ENCODE measurements around the gene ORAI2.
A peak's percentile ranks its signal among the peaks of the same experiment; 100 is the strongest.

Gene ORAI2

GRCh38 chr7:102427019-102427405 is 6.4 kb upstream of the ORAI2 start:
- H3K27me3 ChIP-seq (ENCODE audit: insufficient read depth, low read length): no peaks in the 10 kb centered on the region
- no peak overlapping the region for H2AFZ ChIP-seq (ENCODE audit: low read length, unreplicated experiment)
- no peaks in the 10 kb centered on the region for H3K4me1 ChIP-seq (ENCODE audit: control insufficient read depth, insufficient read depth, low read length, unreplicated experiment)
- H3K27ac ChIP-seq (ENCODE audit: low read depth, low read length): no peak overlapping the region
- H3K79me2 ChIP-seq (ENCODE audit: control insufficient read depth, insufficient read depth, low read length, unreplicated experiment): no peaks in the 10 kb centered on the region
- H3K4me3 ChIP-seq (ENCODE audit: low read depth, low read length): no peak overlapping the region
- peaks cover 6% of the 10 kb centered on the region; the same call in 1 of the 2 replicates for H3K36me3 ChIP-seq (ENCODE audit: insufficient read depth, low read length)

- Histone ChIP-seq H3K27ac (ENCODE audit: low read depth, low read length) (no peak overlapping the region), H2AFZ (ENCODE audit: low read length, unreplicated experiment) (no peak overlapping the region)
These were observed 4.1 kb upstream of the ORAI2 start for GRCh38 chr7:102429141-102429899.

DNA sequence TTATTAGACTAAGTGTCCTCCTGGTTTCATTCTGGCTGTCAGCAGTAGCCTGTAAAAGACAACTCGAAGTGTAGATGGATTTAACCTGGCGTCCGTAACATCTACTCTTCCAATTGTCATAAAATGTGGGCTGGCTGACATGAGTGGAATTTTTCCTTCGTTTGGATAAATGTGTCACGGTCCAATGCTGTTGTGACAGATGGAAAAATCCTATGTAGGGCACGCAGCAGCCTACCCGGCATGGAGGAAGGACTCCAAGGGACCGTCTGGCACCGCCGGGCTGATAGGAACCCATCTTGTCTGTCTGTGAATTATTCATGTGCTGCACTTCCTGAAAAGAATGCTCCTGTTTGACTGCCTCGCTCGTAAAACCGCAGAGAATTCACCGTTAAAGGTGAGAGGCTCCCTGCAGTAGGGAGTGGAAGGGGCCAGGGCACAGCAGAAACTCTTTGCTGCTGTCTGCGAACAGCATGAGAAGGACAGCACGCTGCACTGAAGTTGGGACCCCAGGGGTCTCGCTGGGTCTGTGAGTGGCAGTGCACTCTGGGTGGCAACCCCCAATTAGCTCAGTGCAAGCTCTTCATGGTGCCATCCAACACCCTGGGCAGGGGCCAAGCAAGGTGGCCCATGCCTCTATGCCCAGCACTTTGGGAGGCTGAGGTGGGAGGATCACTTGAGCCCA is 1.6 kb upstream of the ORAI2 start:
- H3K27ac ChIP-seq (ENCODE audit: low read depth, low read length): no peak overlapping the region

More at GRCh38 chr7:102429141-102429899, 4.1 kb upstream of the ORAI2 start:
- H3K36me3 ChIP-seq (ENCODE audit: insufficient read depth, low read length): peaks cover 6% of the 10 kb centered on the region; the same call in 1 of the 2 replicates
- no peak overlapping the region for H3K4me3 ChIP-seq (ENCODE audit: low read depth, low read length)
- peaks cover 4% of the 10 kb centered on the region for H3K79me2 ChIP-seq (ENCODE audit: control insufficient read depth, insufficient read depth, low read length, unreplicated experiment)
- H3K27me3 ChIP-seq (ENCODE audit: insufficient read depth, low read length): no peaks in the 10 kb centered on the region
- peaks cover 6% of the 10 kb centered on the region for H3K4me1 ChIP-seq (ENCODE audit: control insufficient read depth, insufficient read depth, low read length, unreplicated experiment)

DNA sequence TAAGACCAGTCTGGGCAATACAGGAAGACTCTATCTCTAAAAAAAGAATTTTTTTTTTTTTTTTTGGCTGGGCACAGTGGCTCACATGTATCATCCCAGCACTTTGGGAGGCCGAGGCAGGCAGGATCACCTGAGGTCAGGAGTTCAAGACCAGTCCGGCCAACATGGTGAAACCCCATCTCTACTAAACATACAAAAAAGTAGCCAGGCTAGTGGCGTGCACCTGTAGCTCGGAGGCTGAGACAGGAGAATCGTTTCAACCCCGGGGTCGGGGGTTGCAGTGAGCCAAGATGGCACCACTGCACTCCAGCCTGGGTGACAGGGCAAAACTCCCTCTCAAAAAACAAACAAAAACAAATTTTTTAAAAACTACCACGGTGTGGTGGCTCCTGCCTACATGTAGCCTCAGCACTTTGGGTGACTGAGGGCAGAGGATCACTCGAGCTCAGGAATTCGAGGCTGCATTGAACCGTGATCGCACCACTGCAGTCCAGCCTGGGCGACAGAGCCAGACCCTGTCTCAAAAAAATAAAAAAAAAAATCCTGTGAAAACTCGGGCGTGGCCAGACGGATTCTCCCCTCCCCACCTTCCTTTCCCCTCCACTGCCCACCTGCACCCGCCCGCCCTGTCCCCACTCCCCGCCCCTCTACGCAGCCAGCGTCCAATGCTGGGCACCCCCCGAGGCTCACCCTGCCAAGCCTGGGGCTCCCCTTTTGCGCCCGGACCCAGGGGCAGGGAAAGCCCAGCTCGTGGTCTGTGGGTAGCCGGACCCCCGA is 745 bp upstream of the ORAI2 start:
- H3K79me2 ChIP-seq (ENCODE audit: control insufficient read depth, insufficient read depth, low read length, unreplicated experiment): peaks cover 14% of the 10 kb centered on the region
- H3K27ac ChIP-seq (ENCODE audit: low read depth, low read length): no peak overlapping the region
- H3K36me3 ChIP-seq (ENCODE audit: insufficient read depth, low read length): no peaks in the 10 kb centered on the region
- H2AFZ ChIP-seq (ENCODE audit: low read length, unreplicated experiment): peak overlapping the region; percentile 96
- no peaks in the 10 kb centered on the region for H3K27me3 ChIP-seq (ENCODE audit: insufficient read depth, low read length)
- H3K4me1 ChIP-seq (ENCODE audit: control insufficient read depth, insufficient read depth, low read length, unreplicated experiment): peaks cover 14% of the 10 kb centered on the region
- peak overlapping the region; percentile 97 for H3K4me3 ChIP-seq (ENCODE audit: low read depth, low read length)

More for the DNA sequence above, 1.6 kb upstream of the ORAI2 start:
- H3K4me1 ChIP-seq (ENCODE audit: control insufficient read depth, insufficient read depth, low read length, unreplicated experiment): peaks cover 14% of the 10 kb centered on the region
- no peak overlapping the region for H2AFZ ChIP-seq (ENCODE audit: low read length, unreplicated experiment)
- no peak overlapping the region for H3K4me3 ChIP-seq (ENCODE audit: low read depth, low read length)
- peaks cover 14% of the 10 kb centered on the region for H3K79me2 ChIP-seq (ENCODE audit: control insufficient read depth, insufficient read depth, low read length, unreplicated experiment)
- H3K27me3 ChIP-seq (ENCODE audit: insufficient read depth, low read length): no peaks in the 10 kb centered on the region
- H3K36me3 ChIP-seq (ENCODE audit: insufficient read depth, low read length): no peaks in the 10 kb centered on the region

DNA sequence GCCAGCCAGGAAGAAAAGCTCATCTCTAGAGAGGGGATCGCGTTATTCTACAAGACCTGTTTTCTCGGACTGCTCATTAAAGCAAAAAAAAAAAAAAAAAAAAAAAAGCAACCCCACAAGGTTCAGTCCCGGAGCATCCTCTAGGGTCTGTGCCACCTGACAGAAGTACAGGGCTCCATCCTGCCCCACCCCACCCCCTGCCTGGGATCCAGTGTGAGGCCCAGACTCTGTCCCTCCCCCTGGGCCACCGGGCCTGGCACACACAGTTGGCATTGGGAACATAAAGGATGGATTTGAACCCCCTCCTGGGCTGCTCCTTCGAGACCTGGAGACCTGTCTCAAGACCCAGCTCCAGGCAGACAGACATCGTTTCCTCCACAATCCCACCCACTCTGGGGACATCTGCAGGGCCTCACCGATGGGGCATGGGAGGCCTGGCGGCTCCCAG is 688 bp downstream of the ORAI2 start:
- H2AFZ ChIP-seq (ENCODE audit: low read length, unreplicated experiment): peak overlapping the region; percentile 96
- H3K36me3 ChIP-seq (ENCODE audit: insufficient read depth, low read length): no peaks in the 10 kb centered on the region
- peak overlapping the region; percentile 97 for H3K4me3 ChIP-seq (ENCODE audit: low read depth, low read length)
- H3K79me2 ChIP-seq (ENCODE audit: control insufficient read depth, insufficient read depth, low read length, unreplicated experiment): peaks cover 14% of the 10 kb centered on the region
- peaks cover 14% of the 10 kb centered on the region for H3K4me1 ChIP-seq (ENCODE audit: control insufficient read depth, insufficient read depth, low read length, unreplicated experiment)
- no peak overlapping the region for H3K27ac ChIP-seq (ENCODE audit: low read depth, low read length)
- H3K27me3 ChIP-seq (ENCODE audit: insufficient read depth, low read length): no peaks in the 10 kb centered on the region

- Histone ChIP-seq H3K27ac (ENCODE audit: low read depth, low read length) (no peak overlapping the region), H2AFZ (ENCODE audit: low read length, unreplicated experiment) (no peak overlapping the region), H3K4me3 (ENCODE audit: low read depth, low read length) (no peak overlapping the region), H3K79me2 (ENCODE audit: control insufficient read depth, insufficient read depth, low read length, unreplicated experiment) (peaks cover 14% of the 10 kb centered on the region), H3K4me1 (ENCODE audit: control insufficient read depth, insufficient read depth, low read length, unreplicated experiment) (peaks cover 26% of the 10 kb centered on the region), H3K36me3 (ENCODE audit: insufficient read depth, low read length) (no peaks in the 10 kb centered on the region), H3K27me3 (ENCODE audit: insufficient read depth, low read length) (no peaks in the 10 kb centered on the region)
These were observed 2.7 kb downstream of the ORAI2 start for GRCh38 chr7:102436118-102436517.

GRCh38 chr7:102439963-102440795 is 6.8 kb downstream of the ORAI2 start:
- peak overlapping the region; percentile 64 for H3K27ac ChIP-seq (ENCODE audit: low read depth, low read length)

GRCh38 chr7:102444961-102445673 is 11.7 kb downstream of the ORAI2 start:
- Histone ChIP-seq H3K4me1 (ENCODE audit: control insufficient read depth, insufficient read depth, low read length, unreplicated experiment) (peaks cover 14% of the 10 kb centered on the region), H3K36me3 (ENCODE audit: insufficient read depth, low read length) (no peaks in the 10 kb centered on the region; the same call in 1 of the 2 replicates), H3K79me2 (ENCODE audit: control insufficient read depth, insufficient read depth, low read length, unreplicated experiment) (no peaks in the 10 kb centered on the region), H2AFZ (ENCODE audit: low read length, unreplicated experiment) (no peak overlapping the region), H3K27me3 (ENCODE audit: insufficient read depth, low read length) (no peaks in the 10 kb centered on the region), H3K4me3 (ENCODE audit: low read depth, low read length) (no peak overlapping the region), H3K27ac (ENCODE audit: low read depth, low read length) (no peak overlapping the region)

More at GRCh38 chr7:102439963-102440795, 6.8 kb downstream of the ORAI2 start:
- no peaks in the 10 kb centered on the region; the same call in 1 of the 2 replicates for H3K36me3 ChIP-seq (ENCODE audit: insufficient read depth, low read length)
- H3K4me1 ChIP-seq (ENCODE audit: control insufficient read depth, insufficient read depth, low read length, unreplicated experiment): peaks cover 12% of the 10 kb centered on the region
- H3K79me2 ChIP-seq (ENCODE audit: control insufficient read depth, insufficient read depth, low read length, unreplicated experiment): peaks cover 2% of the 10 kb centered on the region
- H2AFZ ChIP-seq (ENCODE audit: low read length, unreplicated experiment): no peak overlapping the region
- no peaks in the 10 kb centered on the region for H3K27me3 ChIP-seq (ENCODE audit: insufficient read depth, low read length)
- H3K4me3 ChIP-seq (ENCODE audit: low read depth, low read length): no peak overlapping the region

DNA sequence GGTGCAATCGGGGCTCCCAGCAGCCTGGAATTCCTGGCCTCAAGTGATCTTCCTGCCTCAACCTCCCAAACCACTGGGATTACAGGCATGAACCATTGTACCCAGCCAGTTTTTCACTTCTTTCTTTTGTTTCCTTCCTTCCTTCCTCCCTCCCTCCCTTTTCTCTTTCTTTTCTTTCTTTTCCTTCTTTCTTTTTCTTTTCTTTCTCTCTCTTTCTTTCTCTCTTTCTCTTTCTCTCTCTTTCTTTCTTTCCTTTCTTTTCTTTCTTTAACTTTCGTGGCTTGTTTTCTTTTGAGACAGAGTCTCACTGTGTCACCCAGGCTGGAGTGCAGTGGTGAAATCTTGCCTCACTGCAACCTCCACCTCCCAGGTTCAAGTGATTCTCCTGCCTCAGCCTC is 12.3 kb downstream of the ORAI2 start:
- Histone ChIP-seq H3K4me3 (ENCODE audit: low read depth, low read length) (no peak overlapping the region), H3K27ac (ENCODE audit: low read depth, low read length) (no peak overlapping the region), H3K27me3 (ENCODE audit: insufficient read depth, low read length) (no peaks in the 10 kb centered on the region), H3K36me3 (ENCODE audit: insufficient read depth, low read length) (no peaks in the 10 kb centered on the region; the same call in 1 of the 2 replicates), H3K4me1 (ENCODE audit: control insufficient read depth, insufficient read depth, low read length, unreplicated experiment) (peaks cover 9% of the 10 kb centered on the region), H3K79me2 (ENCODE audit: control insufficient read depth, insufficient read depth, low read length, unreplicated experiment) (no peaks in the 10 kb centered on the region), H2AFZ (ENCODE audit: low read length, unreplicated experiment) (no peak overlapping the region)
